ENCODE data around the gene OLR1.

OLR1 gene

DNA sequence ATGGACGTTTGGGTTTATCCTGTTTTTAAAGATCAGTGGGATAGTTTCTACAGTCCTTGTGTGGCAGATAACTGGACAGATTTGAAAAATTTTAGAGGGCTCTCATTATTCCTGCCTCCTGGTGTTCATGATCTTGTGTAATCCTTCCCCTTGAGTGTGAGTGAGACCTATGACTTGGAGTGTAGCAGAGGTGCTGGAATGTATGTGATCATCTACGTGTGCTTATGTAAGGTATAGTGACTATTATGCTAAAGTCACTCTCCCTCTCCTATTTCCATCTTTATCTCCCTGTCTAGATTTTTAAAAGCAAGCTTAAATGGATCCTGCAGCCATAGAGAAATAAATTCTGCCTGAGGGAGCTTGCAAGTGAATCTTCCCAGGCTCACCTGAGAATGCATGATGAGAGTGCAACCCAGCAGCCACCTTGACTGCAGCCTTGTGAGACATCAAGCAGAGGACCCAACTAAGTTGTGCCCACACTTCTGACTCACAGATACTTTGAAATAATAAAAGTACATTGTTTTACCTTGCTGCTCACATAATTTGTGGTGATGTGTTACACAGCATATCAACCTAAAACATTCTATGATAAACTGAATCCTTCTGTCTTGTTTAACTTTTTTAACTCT, 3.2 kb upstream of the OLR1 start:
- ChIA-PET CTCF (no interaction called here), POLR2A (no interaction called here)
- TF ChIP-seq CTBP1 (IDR thresholded peaks at IDR 0.05; ENCODE audit: borderline replicate concordance): no peak
- TF ChIP-seq SP1 (IDR thresholded peaks at IDR 0.05): no peak
- TF ChIP-seq ZNF384 (IDR thresholded peaks at IDR 0.05): no peak
- no peak for TF ChIP-seq FOXA1 (IDR thresholded peaks at IDR 0.05)
- TF ChIP-seq ELF4 (IDR thresholded peaks at IDR 0.05): no peak
- no peak for TF ChIP-seq HDGF (IDR thresholded peaks at IDR 0.05; ENCODE audit: borderline replicate concordance)
- TF ChIP-seq FOXK2 (IDR thresholded peaks at IDR 0.05): no peak
- DNase-seq (ENCODE audit: extremely low spot score): no peak

- DNase-seq (ENCODE audit: extremely low spot score): no peak
- POLR2A ChIA-PET: no interaction called here
- TF ChIP-seq FOXM1 (IDR thresholded peaks at IDR 0.05; ENCODE audit: borderline replicate concordance): no peak
- no peak for TF ChIP-seq CTBP1 (IDR thresholded peaks at IDR 0.05; ENCODE audit: borderline replicate concordance)
- no peak for TF ChIP-seq ZNF384 (IDR thresholded peaks at IDR 0.05)
- TF ChIP-seq LEF1 (IDR thresholded peaks at IDR 0.05; ENCODE audit: borderline replicate concordance): no peak
- TF ChIP-seq NFRKB (IDR thresholded peaks at IDR 0.05): no peak
- no peak for TF ChIP-seq SP1 (IDR thresholded peaks at IDR 0.05)
- no peak for TF ChIP-seq FOXA1 (IDR thresholded peaks at IDR 0.05)
- no peak for TF ChIP-seq FOXK2 (IDR thresholded peaks at IDR 0.05)
- no peak for TF ChIP-seq ARNT (IDR thresholded peaks at IDR 0.05)
- TF ChIP-seq ELF4 (IDR thresholded peaks at IDR 0.05): no peak
- CTCF ChIA-PET: interaction anchor here (1.4 kb wide), 1 partner anchor 17 kb away, joined by 4 read pairs; no protein-coding TSS in a partner anchor
Measured at GRCh38 chr12:10170216-10170615, 1.7 kb downstream of the OLR1 start.

GRCh38 chr12:10169104-10169503, 2.8 kb downstream of the OLR1 start:
- ChIA-PET CTCF (interaction anchor here (1.4 kb wide), 1 partner anchor 16 kb away, joined by 4 read pairs; no protein-coding TSS in a partner anchor), POLR2A (no interaction called here)
- no peak for DNase-seq (ENCODE audit: extremely low spot score)
- TF ChIP-seq TARDBP (IDR thresholded peaks at IDR 0.05): no peak
- no peak for TF ChIP-seq FOXM1 (IDR thresholded peaks at IDR 0.05; ENCODE audit: borderline replicate concordance)

DNA sequence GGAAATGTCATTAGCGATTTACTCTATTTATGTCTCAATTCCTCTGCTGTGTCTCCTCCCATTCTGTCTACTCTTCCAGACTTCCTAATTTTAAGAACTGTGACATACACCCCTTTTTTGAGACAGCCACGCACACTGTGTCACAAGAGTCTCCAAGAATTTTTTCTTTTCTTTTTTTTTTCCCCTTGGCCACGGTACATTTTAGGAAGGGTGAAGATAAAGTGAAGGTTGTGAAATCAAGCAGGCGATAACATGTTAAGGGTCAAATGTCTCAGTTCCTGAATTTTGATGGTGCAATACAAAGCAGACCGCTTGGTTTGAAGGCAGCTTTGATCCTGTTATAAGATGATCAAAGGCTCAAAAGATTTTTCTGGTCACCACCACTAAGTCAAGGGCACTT, 4.3 kb downstream of the OLR1 start:
- TF ChIP-seq, protein P1, sequence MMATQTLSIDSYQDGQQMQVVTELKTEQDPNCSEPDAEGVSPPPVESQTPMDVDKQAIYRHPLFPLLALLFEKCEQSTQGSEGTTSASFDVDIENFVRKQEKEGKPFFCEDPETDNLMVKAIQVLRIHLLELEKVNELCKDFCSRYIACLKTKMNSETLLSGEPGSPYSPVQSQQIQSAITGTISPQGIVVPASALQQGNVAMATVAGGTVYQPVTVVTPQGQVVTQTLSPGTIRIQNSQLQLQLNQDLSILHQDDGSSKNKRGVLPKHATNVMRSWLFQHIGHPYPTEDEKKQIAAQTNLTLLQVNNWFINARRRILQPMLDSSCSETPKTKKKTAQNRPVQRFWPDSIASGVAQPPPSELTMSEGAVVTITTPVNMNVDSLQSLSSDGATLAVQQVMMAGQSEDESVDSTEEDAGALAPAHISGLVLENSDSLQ (IDR thresholded peaks at IDR 0.05): no peak
- DNase-seq (ENCODE audit: extremely low spot score): no peak
- CTCF ChIA-PET: no interaction called here
- POLR2A ChIA-PET: no interaction called here

GRCh38 chr12:10165421-10165820, 6.5 kb downstream of the OLR1 start:
- CTCF ChIA-PET: interaction anchor here (1.3 kb wide), 1 partner anchor 12 kb away, joined by 4 read pairs; no protein-coding TSS in a partner anchor
- POLR2A ChIA-PET: no interaction called here
- TF ChIP-seq, protein P1 (IDR thresholded peaks at IDR 0.05): no peak
- TF ChIP-seq FOXA1 (IDR thresholded peaks at IDR 0.05) (no peak), FOXM1 (IDR thresholded peaks at IDR 0.05; ENCODE audit: borderline replicate concordance) (no peak), SP1 (IDR thresholded peaks at IDR 0.05) (no peak), BHLHE40 (IDR thresholded peaks at IDR 0.05; ENCODE audit: borderline replicate concordance) (no peak), CTBP1 (IDR thresholded peaks at IDR 0.05; ENCODE audit: borderline replicate concordance) (no peak), ELF4 (IDR thresholded peaks at IDR 0.05) (no peak), ZNF384 (IDR thresholded peaks at IDR 0.05) (no peak), TARDBP (IDR thresholded peaks at IDR 0.05) (no peak), L3MBTL2 (conservative IDR thresholded peaks at IDR 0.05) (no peak), NFRKB (IDR thresholded peaks at IDR 0.05) (no peak), FOXK2 (IDR thresholded peaks at IDR 0.05) (no peak), LEF1 (IDR thresholded peaks at IDR 0.05; ENCODE audit: borderline replicate concordance) (no peak), SUZ12 (IDR thresholded peaks at IDR 0.05) (no peak), HDGF (IDR thresholded peaks at IDR 0.05; ENCODE audit: borderline replicate concordance) (no peak)

GRCh38 chr12:10163084-10163483, 8.8 kb downstream of the OLR1 start:
- no peak for DNase-seq (ENCODE audit: extremely low spot score)
- TF ChIP-seq TARDBP (IDR thresholded peaks at IDR 0.05) (no peak), NFRKB (IDR thresholded peaks at IDR 0.05) (no peak), LEF1 (IDR thresholded peaks at IDR 0.05; ENCODE audit: borderline replicate concordance) (no peak), SP1 (IDR thresholded peaks at IDR 0.05) (no peak), ZNF384 (IDR thresholded peaks at IDR 0.05) (no peak), ELF4 (IDR thresholded peaks at IDR 0.05) (no peak), FOXK2 (IDR thresholded peaks at IDR 0.05) (no peak)
- CTCF ChIA-PET: interaction anchor here (0.5 kb wide), 1 partner anchor 46 kb away, joined by 4 read pairs; no protein-coding TSS in a partner anchor
- POLR2A ChIA-PET: no interaction called here

More at GRCh38 chr12:10165421-10165820, 6.5 kb downstream of the OLR1 start:
- no peak for DNase-seq (ENCODE audit: extremely low spot score)

GRCh38 chr12:10160617-10161385, 11.1 kb downstream of the OLR1 start:
- POLR2A ChIA-PET: no interaction called here
- TF ChIP-seq TARDBP (IDR thresholded peaks at IDR 0.05) (no peak), FOXA1 (IDR thresholded peaks at IDR 0.05) (no peak), ZNF384 (IDR thresholded peaks at IDR 0.05) (no peak)
- TF ChIP-seq, protein P1 (IDR thresholded peaks at IDR 0.05): no peak
- CTCF ChIA-PET: interaction anchor here (0.7 kb wide), 1 partner anchor 11 kb away, joined by 3 read pairs; no protein-coding TSS in a partner anchor
- no peak for DNase-seq (ENCODE audit: extremely low spot score)

Measured in HEK293T (cell line).